ENCODE measurements around the gene KIAA1191.

KIAA1191 gene

DNA sequence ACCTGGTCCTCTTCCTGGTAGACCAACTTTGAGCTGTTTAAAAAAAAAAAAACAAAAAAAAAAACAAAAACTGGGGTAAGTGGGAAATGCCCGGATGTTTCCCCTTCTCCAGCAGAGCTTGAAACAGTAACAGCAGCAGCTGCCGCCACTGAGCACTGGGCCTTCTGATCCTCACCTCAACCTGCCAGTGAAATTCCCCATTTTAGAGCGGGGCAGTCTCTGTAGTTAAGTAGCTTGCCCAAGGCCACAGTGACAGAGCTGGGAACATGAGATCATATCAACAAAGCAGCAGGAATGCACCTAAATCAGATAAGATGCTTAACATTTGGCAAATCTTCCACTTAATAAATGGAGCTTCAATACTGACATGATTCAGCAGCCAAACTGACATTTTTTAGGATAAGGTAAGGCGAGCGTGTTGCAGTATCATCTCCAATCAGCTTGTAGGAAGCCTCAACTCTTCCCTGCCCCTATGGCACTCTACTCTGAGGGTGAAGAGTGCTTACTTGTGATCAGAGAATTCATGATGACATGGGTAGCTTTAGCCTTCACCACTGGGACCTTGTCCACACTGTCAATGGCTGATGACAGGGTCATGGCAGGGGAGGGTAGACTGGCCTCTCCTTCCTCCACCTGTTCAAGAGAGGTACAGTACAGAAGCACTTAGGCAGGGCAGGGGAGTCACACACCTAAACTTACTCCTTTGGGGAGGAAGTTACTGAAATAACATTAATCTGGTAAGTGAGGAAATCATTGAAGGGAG, 9.3 kb downstream of the KIAA1191 start:
- DNase-seq (ENCODE audit: low spot score) (no peak), ATAC-seq (ENCODE audit: low read depth) (no peak)
- no peaks in the 10 kb centered on the region for H3K9me3 ChIP-seq (ENCODE audit: severe bottlenecking)
- no peaks in the 10 kb centered on the region for H3K27me3 ChIP-seq (ENCODE audit: insufficient read depth, poor library complexity, severe bottlenecking)
- H3K36me3 ChIP-seq (ENCODE audit: low read depth), result peaks cover 99% of the 10 kb centered on the region
- TF ChIP-seq, protein P1, sequence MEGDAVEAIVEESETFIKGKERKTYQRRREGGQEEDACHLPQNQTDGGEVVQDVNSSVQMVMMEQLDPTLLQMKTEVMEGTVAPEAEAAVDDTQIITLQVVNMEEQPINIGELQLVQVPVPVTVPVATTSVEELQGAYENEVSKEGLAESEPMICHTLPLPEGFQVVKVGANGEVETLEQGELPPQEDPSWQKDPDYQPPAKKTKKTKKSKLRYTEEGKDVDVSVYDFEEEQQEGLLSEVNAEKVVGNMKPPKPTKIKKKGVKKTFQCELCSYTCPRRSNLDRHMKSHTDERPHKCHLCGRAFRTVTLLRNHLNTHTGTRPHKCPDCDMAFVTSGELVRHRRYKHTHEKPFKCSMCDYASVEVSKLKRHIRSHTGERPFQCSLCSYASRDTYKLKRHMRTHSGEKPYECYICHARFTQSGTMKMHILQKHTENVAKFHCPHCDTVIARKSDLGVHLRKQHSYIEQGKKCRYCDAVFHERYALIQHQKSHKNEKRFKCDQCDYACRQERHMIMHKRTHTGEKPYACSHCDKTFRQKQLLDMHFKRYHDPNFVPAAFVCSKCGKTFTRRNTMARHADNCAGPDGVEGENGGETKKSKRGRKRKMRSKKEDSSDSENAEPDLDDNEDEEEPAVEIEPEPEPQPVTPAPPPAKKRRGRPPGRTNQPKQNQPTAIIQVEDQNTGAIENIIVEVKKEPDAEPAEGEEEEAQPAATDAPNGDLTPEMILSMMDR (IDR thresholded peaks at IDR 0.05; ENCODE audit: poor library complexity, severe bottlenecking), result no peak
- H3K4me3 ChIP-seq (ENCODE audit: severe bottlenecking), result no peak overlapping the region
- H3K27ac ChIP-seq (ENCODE audit: poor library complexity, severe bottlenecking), result no peak overlapping the region
- no peaks in the 10 kb centered on the region for H3K4me1 ChIP-seq (ENCODE audit: insufficient read depth, poor library complexity, severe bottlenecking)

DNA sequence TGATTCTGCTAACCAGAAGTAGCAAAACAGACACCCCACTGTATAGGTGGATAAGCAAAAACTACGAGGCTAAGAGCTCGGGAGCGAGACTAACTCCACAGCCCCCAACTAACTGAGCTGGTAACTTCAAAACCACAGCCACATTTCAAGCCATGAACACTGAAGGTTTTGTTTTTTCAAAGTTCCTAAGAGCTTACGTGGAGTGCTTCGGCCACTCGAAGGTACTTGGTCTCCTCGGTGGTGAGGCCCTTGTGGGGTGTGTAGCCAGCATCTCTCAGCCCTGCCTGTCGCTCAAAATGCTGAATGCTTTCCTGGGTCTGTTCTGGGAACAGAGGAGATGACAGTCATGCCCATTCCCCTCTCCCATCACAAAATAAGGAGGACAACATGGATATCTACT, 11.1 kb downstream of the KIAA1191 start:
- Histone ChIP-seq H3K4me3 (ENCODE audit: severe bottlenecking) (no peak overlapping the region), H3K27me3 (ENCODE audit: insufficient read depth, poor library complexity, severe bottlenecking) (no peaks in the 10 kb centered on the region), H3K9me3 (ENCODE audit: severe bottlenecking) (no peaks in the 10 kb centered on the region), H3K4me1 (ENCODE audit: insufficient read depth, poor library complexity, severe bottlenecking) (no peaks in the 10 kb centered on the region), H3K27ac (ENCODE audit: poor library complexity, severe bottlenecking) (no peak overlapping the region), H3K36me3 (ENCODE audit: low read depth) (peaks cover 99% of the 10 kb centered on the region)
- no peak for ATAC-seq (ENCODE audit: low read depth)
- DNase-seq (ENCODE audit: low spot score), result no peak
- TF ChIP-seq, protein P1 (IDR thresholded peaks at IDR 0.05; ENCODE audit: poor library complexity, severe bottlenecking), result no peak

DNA sequence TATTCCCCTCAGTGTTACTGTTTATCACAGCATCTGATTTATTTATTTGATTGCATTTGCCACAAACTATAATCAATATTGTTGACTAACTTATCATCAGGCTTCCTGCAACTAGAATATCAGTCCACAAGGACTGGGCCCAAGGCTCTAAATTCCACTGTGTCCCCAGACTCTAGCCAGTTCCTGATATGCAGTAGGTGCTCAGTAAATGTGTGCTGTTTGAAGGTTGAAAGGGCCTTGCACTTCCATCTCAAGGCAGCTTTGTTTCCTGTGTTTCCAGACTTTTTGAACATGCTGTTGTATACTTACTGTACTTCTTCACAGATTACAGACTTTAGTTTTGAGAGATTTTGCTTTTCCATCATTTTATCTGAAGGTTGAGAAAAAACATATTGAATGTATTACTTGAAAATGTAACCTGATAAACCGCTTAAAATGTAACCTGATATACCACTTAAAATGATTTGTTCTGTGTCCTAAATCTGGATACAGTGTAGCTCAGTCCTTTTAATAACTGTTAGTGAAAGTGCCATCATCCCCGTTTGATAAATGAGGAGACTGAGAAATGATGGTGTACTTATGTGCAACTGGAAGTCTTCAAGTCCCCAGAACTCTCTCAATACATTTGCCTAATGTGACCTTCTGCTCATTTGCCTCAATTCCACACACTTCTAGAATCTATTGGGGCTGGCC, 18.7 kb downstream of the KIAA1191 start:
- TF ChIP-seq, protein P1 (IDR thresholded peaks at IDR 0.05; ENCODE audit: poor library complexity, severe bottlenecking), result no peak
- no peak overlapping the region for H3K27ac ChIP-seq (ENCODE audit: poor library complexity, severe bottlenecking)
- no peak overlapping the region for H3K4me3 ChIP-seq (ENCODE audit: severe bottlenecking)
- no peaks in the 10 kb centered on the region for H3K27me3 ChIP-seq (ENCODE audit: insufficient read depth, poor library complexity, severe bottlenecking)
- peaks cover 50% of the 10 kb centered on the region for H3K36me3 ChIP-seq (ENCODE audit: low read depth)
- ATAC-seq (ENCODE audit: low read depth) (no peak), DNase-seq (ENCODE audit: low spot score) (no peak)
- no peaks in the 10 kb centered on the region for H3K9me3 ChIP-seq (ENCODE audit: severe bottlenecking)
- no peaks in the 10 kb centered on the region for H3K4me1 ChIP-seq (ENCODE audit: insufficient read depth, poor library complexity, severe bottlenecking)

DNA sequence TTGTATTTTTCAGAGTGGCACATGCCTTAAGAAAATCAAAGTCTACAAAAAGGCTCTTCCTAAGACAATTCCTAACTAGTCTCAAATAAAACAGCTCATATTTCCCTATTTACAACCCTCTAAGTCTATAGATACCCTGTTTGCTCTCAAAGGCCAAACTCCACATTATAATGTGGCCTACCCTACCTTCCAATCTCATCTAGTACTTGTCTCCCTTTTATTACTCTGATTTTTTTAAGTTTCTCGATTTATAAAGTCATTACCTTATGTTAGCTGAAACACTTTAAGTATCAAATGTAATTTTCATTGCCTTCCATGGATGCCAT, 19.4 kb downstream of the KIAA1191 start:
- TF ChIP-seq, protein P1 (IDR thresholded peaks at IDR 0.05; ENCODE audit: poor library complexity, severe bottlenecking), result no peak
- Histone ChIP-seq H3K27ac (ENCODE audit: poor library complexity, severe bottlenecking) (no peak overlapping the region), H3K36me3 (ENCODE audit: low read depth) (peaks cover 44% of the 10 kb centered on the region), H3K27me3 (ENCODE audit: insufficient read depth, poor library complexity, severe bottlenecking) (no peaks in the 10 kb centered on the region), H3K9me3 (ENCODE audit: severe bottlenecking) (no peaks in the 10 kb centered on the region), H3K4me3 (ENCODE audit: severe bottlenecking) (no peak overlapping the region), H3K4me1 (ENCODE audit: insufficient read depth, poor library complexity, severe bottlenecking) (no peaks in the 10 kb centered on the region)
- DNase-seq (ENCODE audit: low spot score) (no peak), ATAC-seq (ENCODE audit: low read depth) (no peak)

Measured in RWPE2 (cell line).